Measurements from ENCODE around the gene NUDT3.
A peak's percentile ranks its signal among the peaks of the same experiment; 100 is the strongest.
"Not testable (repeated sequence)": the region's sequence is repeated elsewhere in the genome, so short reads cannot be mapped to it uniquely, and the experiment has no call there.

NUDT3 gene

DNA sequence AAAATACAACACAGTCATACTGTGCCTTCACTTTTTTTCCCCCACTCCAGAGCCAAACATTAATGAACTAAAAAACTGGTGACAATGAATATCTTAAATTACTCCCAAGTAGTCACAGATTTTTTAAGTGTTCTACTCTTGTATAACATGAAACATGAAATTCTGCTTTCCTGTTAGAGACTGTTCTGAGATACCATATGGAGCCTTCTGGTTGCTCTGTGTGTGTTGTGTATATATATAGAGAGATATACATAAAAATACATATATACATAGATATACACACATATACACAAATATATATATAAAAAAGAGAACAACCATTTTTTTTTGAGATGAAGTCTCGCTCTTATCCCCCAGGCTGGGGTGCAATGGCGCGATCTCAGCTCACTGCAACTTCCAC, 63.5 kb downstream of the NUDT3 start:
- no peak for TF ChIP-seq JUND (IDR thresholded peaks at IDR 0.05; ENCODE audit: low read depth)
- DNase-seq (ENCODE audit: low read depth in 1 of 2, low spot score in 1 of 2) = no peak
- in situ Hi-C loops (cut with HindIII; ENCODE audit: low pct_unique_long_range_greater_than_20kb, low sequenced_read_pairs) = no loop called here

DNA sequence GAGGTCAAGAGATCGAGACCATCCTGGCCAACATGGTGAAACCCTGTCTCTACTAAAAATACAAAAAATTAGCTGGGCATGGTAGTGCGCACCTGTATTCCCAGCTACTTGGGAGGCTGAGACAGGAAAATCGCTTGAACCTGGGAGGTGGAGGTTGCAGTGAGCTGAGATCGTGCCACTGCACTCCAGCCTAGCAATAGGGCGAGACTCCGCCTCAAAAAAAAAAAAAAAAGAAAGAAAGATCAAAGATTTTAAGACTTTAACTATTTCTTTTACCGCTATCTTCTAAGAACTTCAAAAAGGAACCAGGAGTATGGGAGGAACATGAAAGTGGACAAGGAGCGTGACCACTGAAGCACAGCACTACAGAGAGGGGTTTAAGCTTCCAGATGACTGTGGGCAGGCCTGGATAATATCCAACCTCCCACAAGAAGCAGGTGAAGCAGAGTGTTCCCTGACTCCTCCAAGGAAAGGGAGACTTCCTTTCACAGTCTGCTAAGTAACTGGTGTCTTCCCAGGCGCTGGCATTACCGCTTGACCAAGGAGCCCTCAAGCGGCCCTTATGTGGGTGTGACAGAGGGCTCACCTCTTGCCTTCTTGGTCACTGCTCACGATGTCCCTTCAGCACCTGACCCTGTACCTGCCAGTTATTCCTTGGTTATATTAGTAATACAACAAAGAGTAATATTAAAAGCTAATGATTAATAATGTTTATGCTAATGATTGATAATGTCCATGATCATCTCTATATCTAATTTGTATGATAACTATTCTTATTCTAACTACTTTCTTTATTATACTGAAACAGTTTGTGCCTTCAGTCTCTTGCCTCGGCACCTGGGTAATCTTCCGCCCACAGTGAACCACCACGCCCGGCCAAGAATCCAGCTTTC, 64.9 kb downstream of the NUDT3 start:
- in situ Hi-C loops (cut with HindIII; ENCODE audit: low pct_unique_long_range_greater_than_20kb, low sequenced_read_pairs); DNase-seq (ENCODE audit: low read depth in 1 of 2, low spot score in 1 of 2): not testable (repeated sequence)

DNA sequence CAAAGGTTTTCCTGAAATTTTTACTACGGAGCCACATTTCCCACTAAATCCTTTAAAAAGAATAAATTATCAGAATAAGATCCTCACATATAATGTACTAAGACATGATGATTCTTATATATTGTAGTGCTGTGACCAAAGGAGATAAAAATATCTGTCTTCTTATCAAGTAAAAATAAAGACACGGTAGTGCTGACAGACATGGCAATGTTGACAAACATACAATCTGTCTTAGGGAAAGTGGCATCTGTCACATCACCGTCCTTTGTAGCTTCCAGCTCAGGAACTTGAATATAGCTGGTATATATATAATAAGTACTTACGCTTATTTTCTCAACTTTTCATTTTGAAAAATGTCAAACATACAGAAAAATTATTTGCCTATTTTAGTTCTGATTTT, 66.8 kb downstream of the NUDT3 start:
- no peak for TF ChIP-seq JUND (IDR thresholded peaks at IDR 0.05; ENCODE audit: low read depth)
- in situ Hi-C loops (cut with HindIII; ENCODE audit: low pct_unique_long_range_greater_than_20kb, low sequenced_read_pairs) = no loop called here

DNA sequence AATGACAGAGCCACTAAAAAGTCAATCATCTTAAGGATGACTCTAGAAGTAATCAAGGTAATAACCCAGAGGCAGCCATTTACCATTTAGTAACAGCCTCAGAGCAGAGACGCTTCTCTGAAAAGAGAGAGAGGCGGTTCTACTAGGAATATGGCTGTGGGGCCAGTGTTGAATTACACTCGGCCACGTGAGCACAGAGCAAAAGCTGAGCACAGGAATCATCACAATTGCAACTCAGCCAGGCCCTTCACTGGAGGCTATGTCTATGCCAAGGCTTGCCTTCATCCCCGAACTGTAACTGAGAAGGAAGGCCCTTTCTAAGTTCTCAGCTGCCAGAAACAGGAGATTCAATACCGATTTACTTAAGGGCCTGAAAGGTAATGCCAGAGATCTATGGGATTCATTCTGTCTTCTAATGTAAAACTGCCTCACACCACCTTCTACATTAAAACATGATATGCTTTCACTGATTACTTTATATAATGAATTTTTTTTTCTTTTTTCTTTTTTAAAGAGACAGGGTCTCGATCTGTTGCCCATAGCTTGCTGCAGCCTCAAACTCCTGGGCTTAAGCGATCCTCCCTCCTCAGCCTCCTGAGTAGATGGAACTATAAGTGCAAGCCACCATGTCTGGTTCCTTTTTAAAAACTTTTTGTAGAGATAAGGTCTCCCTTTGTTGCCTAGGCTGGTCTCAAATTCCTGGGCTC, 67.6 kb downstream of the NUDT3 start:
- in situ Hi-C loops (cut with HindIII; ENCODE audit: low pct_unique_long_range_greater_than_20kb, low sequenced_read_pairs) = no loop called here
- no peak for TF ChIP-seq JUND (IDR thresholded peaks at IDR 0.05; ENCODE audit: low read depth)
- peak in 1 of 2 experiments; percentile 38 for DNase-seq (ENCODE audit: low read depth in 1 of 2, low spot score in 1 of 2)

More for the DNA sequence above, 66.8 kb downstream of the NUDT3 start:
- no peak for DNase-seq (ENCODE audit: low read depth in 1 of 2, low spot score in 1 of 2)

DNA sequence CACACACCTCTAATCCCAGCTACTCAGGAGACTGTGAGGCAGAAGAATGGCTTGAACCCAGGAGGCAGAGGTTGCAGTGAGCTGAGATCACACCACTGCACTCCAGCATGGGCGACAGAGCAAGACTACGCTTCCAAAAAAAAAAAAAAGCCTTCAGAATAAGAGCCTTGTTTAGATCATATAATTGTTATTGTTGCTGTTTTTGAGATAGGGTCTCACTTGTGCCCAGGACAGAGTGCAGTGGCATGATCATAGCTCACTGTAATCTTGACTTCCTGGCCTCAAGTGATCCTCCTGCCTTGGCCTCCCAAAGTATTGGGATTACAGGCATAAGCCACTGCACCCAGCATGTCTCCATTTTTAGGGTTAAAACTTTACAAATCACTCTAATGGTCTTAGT, 68.2 kb downstream of the NUDT3 start:
- DNase-seq (ENCODE audit: low read depth in 1 of 2, low spot score in 1 of 2); in situ Hi-C loops (cut with HindIII; ENCODE audit: low pct_unique_long_range_greater_than_20kb, low sequenced_read_pairs): not testable (repeated sequence)

DNA sequence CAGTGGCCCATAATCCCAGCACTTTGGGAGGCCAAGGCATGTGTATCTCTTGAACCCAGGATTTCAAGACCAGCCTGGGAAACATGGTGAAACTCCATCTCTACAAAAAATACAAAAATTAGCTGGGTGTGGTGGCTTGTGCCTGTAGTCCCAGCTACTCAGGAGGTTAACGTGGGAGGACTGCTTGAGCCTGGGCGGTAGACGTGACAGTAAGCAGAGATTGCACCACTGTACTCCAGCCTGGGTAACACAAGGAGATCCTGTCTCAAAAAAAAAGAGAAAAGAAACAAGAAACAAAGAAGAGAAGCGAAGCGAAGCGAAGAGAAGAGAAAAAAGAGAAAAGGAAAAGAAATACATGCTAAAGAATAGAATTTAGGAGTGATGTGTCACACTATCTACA, 69.2 kb downstream of the NUDT3 start:
- TF ChIP-seq JUND (IDR thresholded peaks at IDR 0.05; ENCODE audit: low read depth) = no peak
- in situ Hi-C loops (cut with HindIII; ENCODE audit: low pct_unique_long_range_greater_than_20kb, low sequenced_read_pairs) = no loop called here
- no peak for DNase-seq (ENCODE audit: low read depth in 1 of 2, low spot score in 1 of 2)

DNA sequence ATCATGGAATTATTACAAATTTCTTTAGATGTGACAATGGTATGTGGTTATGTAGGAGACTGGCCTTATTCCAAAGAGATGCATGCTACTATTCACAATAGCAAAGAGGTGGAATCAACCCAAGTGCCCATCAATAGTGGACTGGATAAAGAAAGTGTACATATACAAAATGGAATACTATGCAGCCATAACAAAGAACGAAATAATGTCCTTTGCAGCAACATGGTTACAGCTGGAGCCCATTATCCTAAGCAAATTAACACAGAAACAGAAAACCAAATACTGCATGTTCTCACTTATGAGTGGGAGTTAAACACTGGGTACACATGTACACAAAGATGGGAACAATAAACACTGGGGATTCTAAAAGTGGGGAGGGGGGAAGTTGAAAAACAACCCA, 69.7 kb downstream of the NUDT3 start:
- in situ Hi-C loops (cut with HindIII; ENCODE audit: low pct_unique_long_range_greater_than_20kb, low sequenced_read_pairs) = no loop called here
- DNase-seq (ENCODE audit: low read depth in 1 of 2, low spot score in 1 of 2) = no peak
- TF ChIP-seq JUND (IDR thresholded peaks at IDR 0.05; ENCODE audit: low read depth) = no peak

DNA sequence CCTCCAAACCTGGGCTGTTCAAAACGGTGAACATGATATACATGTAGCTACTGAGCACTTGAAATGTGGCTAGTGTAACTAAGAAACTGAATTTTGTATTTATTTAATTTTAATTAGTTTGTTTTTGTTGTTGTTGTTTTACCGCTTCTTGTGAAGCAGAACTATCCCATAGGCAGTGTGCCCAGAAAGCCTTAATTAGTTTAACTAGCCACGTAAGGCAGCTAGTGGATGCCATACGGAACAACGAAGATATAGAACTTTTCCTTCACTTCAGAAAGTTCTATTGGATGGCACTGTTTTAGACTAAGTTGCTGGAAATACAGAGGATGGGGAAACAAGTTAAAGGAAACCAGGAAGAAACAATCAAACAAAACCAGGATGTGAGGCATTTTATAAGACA, 70.6 kb downstream of the NUDT3 start:
- no peak for TF ChIP-seq JUND (IDR thresholded peaks at IDR 0.05; ENCODE audit: low read depth)
- in situ Hi-C loops (cut with HindIII; ENCODE audit: low pct_unique_long_range_greater_than_20kb, low sequenced_read_pairs) = no loop called here
- DNase-seq (ENCODE audit: low read depth in 1 of 2, low spot score in 1 of 2) = no peak

DNA sequence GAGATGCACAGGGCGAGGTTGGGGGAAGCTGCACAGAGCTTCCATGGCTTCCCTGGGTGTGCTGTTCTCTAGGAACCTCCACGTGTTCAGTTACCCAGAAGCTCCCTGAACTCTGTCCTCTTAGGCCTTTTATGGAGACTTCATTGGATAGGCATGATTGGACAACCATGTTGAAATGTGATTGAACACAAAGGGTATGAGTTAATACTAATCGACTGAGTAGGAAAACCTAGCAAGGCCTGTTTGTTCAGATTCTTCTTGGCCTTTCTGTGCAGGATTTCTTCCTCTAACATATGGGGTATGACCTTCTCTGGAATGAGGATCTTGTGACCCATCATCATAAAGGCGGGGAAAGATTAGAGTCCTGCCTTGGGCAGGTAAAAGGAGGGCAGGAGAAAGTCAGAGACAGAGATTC, 73.0 kb downstream of the NUDT3 start:
- TF ChIP-seq JUND (IDR thresholded peaks at IDR 0.05; ENCODE audit: low read depth) = no peak
- in situ Hi-C loops (cut with HindIII; ENCODE audit: low pct_unique_long_range_greater_than_20kb, low sequenced_read_pairs) = no loop called here
- peak in 1 of 2 experiments; percentile 93 for DNase-seq (ENCODE audit: low read depth in 1 of 2, low spot score in 1 of 2)

DNA sequence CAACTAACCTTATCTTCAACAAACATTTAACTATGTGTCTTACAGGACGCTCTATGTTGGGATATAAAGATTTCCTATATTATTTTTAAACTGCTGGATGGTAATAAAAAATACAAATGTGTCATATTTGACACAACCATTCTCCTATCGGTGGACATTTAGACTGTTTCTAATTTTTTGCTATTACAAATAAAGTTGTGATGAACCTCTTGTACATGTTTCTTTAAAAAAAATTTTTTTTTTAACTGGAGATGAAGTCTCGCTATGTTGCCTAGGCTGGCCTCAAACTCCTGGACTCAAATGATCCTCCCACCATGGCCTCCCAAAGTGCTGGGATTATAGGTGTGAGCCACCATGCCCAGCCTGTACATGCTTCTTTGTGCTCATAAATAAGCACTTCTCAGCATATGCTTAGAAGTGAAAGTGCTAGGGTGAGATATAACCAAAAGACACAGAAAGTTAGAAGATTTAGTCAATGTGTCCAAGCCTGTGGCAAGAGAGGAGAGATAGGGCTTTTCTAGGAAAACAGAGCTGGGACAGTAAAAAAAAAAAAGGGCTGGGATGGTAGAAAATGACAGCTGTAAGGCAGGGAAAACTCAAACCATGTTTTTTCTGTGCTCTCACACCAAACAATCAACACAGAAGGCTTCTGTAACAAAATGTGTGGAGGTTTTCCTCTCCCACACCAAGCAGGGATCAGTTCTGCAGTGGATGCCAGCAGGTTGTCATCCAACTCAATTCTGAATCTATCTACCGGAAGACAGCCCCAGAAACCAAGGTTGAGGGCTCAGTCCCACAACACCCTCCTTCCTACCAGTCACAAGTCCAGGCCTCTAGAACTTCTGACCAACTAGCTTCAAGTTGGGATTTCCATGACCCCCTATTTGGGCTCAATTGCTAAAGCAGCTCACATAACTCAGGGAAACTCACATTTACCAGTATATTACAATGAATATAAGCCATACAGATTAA, 73.7 kb downstream of the NUDT3 start:
- TF ChIP-seq JUND (IDR thresholded peaks at IDR 0.05; ENCODE audit: low read depth) = no peak
- no peak for DNase-seq (ENCODE audit: low read depth in 1 of 2, low spot score in 1 of 2)
- in situ Hi-C loops (cut with HindIII; ENCODE audit: low pct_unique_long_range_greater_than_20kb, low sequenced_read_pairs) = no loop called here

DNA sequence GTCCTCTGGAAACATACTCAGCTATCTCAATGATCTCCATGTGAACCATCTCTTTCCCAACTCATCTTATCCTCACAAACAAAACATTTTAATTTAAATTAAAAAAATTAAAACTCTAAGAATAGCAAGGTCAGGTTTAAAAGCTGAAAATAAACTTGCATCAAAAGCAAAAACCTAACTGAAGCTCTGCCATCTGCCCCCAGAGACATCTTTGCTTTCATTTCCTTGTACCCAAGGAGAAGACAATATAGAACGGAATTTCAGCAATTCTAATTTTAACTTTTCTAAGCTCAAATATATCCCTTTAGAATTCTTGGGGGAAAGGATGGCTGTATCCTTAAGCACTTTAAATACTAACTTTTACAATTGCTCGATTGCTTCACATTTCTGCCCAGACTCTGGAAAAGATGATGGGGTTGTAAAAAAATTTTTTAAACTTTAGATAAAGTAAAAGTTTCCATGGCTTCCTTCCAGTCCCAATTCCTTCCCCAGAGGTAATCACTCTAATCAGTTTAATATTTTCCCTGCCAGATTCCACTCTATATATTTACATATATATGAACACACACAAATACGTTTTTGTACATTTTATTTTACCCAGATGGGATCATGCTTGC, 74.5 kb downstream of the NUDT3 start:
- TF ChIP-seq JUND (IDR thresholded peaks at IDR 0.05; ENCODE audit: low read depth) = no peak
- DNase-seq (ENCODE audit: low read depth in 1 of 2, low spot score in 1 of 2) = no peak
- in situ Hi-C loops (cut with HindIII; ENCODE audit: low pct_unique_long_range_greater_than_20kb, low sequenced_read_pairs) = no loop called here

DNA sequence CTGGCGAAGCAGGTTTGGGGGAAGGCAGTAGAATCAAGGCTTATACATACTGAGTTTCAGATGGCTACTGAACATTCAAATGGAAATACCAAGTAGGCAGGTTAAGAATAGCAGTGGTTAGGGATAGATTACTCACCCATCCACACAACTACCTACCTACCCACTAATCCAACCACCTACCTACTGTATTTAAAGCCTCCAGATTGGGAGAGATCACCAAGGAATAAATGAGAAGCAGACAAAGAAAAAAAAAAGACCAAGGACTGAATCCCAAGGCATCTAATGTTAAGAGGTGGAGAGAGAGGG, 75.3 kb downstream of the NUDT3 start:
- DNase-seq (ENCODE audit: low read depth in 1 of 2, low spot score in 1 of 2) = no peak
- in situ Hi-C loops (cut with HindIII; ENCODE audit: low pct_unique_long_range_greater_than_20kb, low sequenced_read_pairs) = no loop called here

More for the DNA sequence above, 75.3 kb downstream of the NUDT3 start:
- no peak for TF ChIP-seq JUND (IDR thresholded peaks at IDR 0.05; ENCODE audit: low read depth)

All from T47D (cell line).